ENCODE results near the gene TANGO2.

GRCh38 chr22:20002636-20003035, 18.3 kb upstream of the TANGO2 start:
- TF ChIP-seq EZH2 (IDR thresholded peaks at IDR 0.05; ENCODE audit: borderline replicate concordance, low read depth, low read length, severe bottlenecking) (no peak), CTCF (IDR thresholded peaks at IDR 0.05; ENCODE audit: borderline replicate concordance, extremely low read depth, low read length, poor library complexity, severe bottlenecking) (no peak)
